Measurements from ENCODE around the gene SLC24A3.

The SLC24A3 gene

GRCh38 chr20:19512886-19513677 lies 300.6 kb downstream of the SLC24A3 start:
- DNase-seq (ENCODE audit: low read depth) = no peak
- no peak overlapping the region for H3K4me3 ChIP-seq (ENCODE audit: low read length)
- no peak for TF ChIP-seq CTCF (IDR thresholded peaks at IDR 0.05; ENCODE audit: insufficient read depth, low read depth, low read length, missing control alignments)

GRCh38 chr20:19515074-19515473 lies 302.6 kb downstream of the SLC24A3 start:
- no peak for TF ChIP-seq CTCF (IDR thresholded peaks at IDR 0.05; ENCODE audit: insufficient read depth, low read depth, low read length, missing control alignments)
- no peak overlapping the region for H3K4me3 ChIP-seq (ENCODE audit: low read length)
- no peak for DNase-seq (ENCODE audit: low read depth)

- DNase-seq (ENCODE audit: low read depth) = no peak
- no peak for TF ChIP-seq CTCF (IDR thresholded peaks at IDR 0.05; ENCODE audit: insufficient read depth, low read depth, low read length, missing control alignments)
These were observed 307.0 kb downstream of the SLC24A3 start for GRCh38 chr20:19519466-19519865.

GRCh38 chr20:19520261-19520660 lies 307.8 kb downstream of the SLC24A3 start:
- TF ChIP-seq CTCF (IDR thresholded peaks at IDR 0.05; ENCODE audit: insufficient read depth, low read depth, low read length, missing control alignments) = no peak
- H3K4me3 ChIP-seq (ENCODE audit: low read length) = no peak overlapping the region
- DNase-seq (ENCODE audit: low read depth) = no peak

More at GRCh38 chr20:19519466-19519865, 307.0 kb downstream of the SLC24A3 start:
- no peak overlapping the region for H3K4me3 ChIP-seq (ENCODE audit: low read length)

- no peak for TF ChIP-seq CTCF (IDR thresholded peaks at IDR 0.05; ENCODE audit: insufficient read depth, low read depth, low read length, missing control alignments)
- DNase-seq (ENCODE audit: low read depth) = no peak
These were observed 309.8 kb downstream of the SLC24A3 start for GRCh38 chr20:19522071-19522801.

GRCh38 chr20:19522836-19523590 lies 310.6 kb downstream of the SLC24A3 start:
- no peak for DNase-seq (ENCODE audit: low read depth)
- no peak overlapping the region for H3K4me3 ChIP-seq (ENCODE audit: low read length)
- TF ChIP-seq CTCF (IDR thresholded peaks at IDR 0.05; ENCODE audit: insufficient read depth, low read depth, low read length, missing control alignments) = no peak

More at GRCh38 chr20:19522071-19522801, 309.8 kb downstream of the SLC24A3 start:
- H3K4me3 ChIP-seq (ENCODE audit: low read length) = no peak overlapping the region
